Fibroblast of villous mesenchyme (primary cell): ENCODE data around the gene SPTSSB. TPM values are rescaled to one million over a fixed set of nuclear protein-coding genes. Genes with fewer than 3 reads are reported as not detected.

Experiments used
- DNase-seq: peaks from one replicate; pipeline ENCODE4 v3.0.0-alpha.2; 2010; ENCODE audit warnings: low read depth
- H3K4me3 ChIP-seq: 2 replicates; pipeline ENCODE4 v1.5.1; 2011; ENCODE audit warnings: low read depth, mild to moderate bottlenecking, low read length
- total RNA-seq: library from RNA; depleted of rRNA; stranded (reverse); fragments of >200 nt; gene quantifications from 2 replicates; pipeline ENCODE4 v1.2.3, GENCODE V29; 2012
- TF ChIP-seq, protein P1 (sequence below): IDR thresholded peaks from 2 replicates; pipeline ENCODE4 v1.5.1; 2012; ENCODE audit warnings: low read depth, mild to moderate bottlenecking, low read length; ENCODE audit not compliant: insufficient read depth

SPTSSB gene
- total RNA-seq, 1 donor = not detected

DNA sequence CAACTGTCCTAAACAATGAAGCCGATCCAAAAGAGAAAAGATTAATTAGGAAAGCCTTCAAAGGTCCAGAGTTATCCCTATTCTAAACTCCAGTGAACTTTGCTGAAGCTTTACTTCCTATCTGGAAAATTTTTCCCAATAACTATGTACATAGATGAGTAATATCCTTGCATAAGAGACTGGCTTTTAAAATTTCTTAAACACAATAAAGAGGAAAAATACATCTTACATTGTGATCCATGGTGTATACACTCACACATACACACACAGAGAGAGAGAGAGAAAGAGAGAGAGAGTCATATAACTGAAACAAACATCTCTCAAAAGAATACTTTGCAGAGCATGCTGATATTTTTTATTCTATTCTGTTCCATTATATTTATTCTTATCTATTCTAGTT lies 20.0 kb downstream of the SPTSSB start:
- no peak for DNase-seq
- H3K4me3 ChIP-seq = no peak overlapping the region
- TF ChIP-seq, protein P1, sequence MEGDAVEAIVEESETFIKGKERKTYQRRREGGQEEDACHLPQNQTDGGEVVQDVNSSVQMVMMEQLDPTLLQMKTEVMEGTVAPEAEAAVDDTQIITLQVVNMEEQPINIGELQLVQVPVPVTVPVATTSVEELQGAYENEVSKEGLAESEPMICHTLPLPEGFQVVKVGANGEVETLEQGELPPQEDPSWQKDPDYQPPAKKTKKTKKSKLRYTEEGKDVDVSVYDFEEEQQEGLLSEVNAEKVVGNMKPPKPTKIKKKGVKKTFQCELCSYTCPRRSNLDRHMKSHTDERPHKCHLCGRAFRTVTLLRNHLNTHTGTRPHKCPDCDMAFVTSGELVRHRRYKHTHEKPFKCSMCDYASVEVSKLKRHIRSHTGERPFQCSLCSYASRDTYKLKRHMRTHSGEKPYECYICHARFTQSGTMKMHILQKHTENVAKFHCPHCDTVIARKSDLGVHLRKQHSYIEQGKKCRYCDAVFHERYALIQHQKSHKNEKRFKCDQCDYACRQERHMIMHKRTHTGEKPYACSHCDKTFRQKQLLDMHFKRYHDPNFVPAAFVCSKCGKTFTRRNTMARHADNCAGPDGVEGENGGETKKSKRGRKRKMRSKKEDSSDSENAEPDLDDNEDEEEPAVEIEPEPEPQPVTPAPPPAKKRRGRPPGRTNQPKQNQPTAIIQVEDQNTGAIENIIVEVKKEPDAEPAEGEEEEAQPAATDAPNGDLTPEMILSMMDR = no peak

DNA sequence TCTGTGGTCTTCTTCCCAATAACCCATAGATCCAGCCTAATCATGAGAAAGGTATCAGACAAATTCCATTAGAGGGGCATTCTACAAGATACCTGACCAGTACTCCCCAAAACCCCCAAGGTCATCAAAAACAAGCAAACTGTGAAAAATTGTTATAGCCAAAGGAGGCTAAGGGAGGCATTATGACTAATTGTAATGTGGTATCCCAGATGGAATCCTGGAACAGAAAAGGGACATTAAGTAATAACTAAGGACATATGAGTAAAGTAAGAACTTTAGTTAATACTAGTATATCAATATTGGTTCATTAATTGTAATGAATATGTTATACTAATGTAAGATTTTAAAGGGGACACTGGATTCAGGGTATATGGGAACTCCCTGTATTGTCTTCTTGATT lies 20.4 kb downstream of the SPTSSB start:
- H3K4me3 ChIP-seq = no peak overlapping the region
- TF ChIP-seq, protein P1 = no peak
- DNase-seq = no peak

DNA sequence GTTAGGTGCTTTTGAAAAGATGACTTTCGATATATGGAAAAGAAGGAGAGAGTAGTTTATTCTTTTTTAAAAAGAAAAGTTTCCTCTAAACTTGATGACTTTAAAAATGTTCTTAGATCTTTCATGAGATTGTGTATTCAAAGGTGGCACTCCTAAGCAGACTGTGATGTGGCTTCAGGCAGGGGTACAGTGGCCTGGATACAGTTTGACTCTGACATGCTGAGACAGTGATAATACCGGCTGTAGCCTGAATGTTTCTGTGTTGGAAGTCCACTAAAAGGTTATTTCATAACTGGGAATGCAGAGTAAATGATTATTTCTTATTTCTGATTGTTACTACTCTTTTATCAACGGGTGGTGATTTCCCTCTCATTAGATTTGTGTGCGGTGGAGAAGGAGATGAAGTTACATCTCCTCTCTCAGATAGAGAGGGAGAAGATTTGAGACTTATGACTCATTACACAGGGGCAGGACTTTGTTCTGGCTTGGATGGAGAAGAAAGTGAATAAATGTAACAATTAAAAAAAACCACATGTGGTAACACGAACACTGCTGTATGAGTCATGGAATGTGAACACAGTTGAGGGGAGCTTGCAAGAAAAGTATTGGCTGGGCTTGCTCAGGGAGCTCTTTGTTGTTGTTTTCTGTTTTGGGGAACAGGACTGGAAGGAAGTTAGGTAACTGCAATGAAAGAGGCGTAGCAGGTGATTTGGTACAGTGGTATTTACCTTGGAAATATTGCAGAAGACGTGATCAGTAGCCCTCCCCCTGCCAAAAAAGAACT lies 21.6 kb downstream of the SPTSSB start:
- DNase-seq = peak; percentile 85
- H3K4me3 ChIP-seq = no peak overlapping the region
- TF ChIP-seq, protein P1 = no peak

DNA sequence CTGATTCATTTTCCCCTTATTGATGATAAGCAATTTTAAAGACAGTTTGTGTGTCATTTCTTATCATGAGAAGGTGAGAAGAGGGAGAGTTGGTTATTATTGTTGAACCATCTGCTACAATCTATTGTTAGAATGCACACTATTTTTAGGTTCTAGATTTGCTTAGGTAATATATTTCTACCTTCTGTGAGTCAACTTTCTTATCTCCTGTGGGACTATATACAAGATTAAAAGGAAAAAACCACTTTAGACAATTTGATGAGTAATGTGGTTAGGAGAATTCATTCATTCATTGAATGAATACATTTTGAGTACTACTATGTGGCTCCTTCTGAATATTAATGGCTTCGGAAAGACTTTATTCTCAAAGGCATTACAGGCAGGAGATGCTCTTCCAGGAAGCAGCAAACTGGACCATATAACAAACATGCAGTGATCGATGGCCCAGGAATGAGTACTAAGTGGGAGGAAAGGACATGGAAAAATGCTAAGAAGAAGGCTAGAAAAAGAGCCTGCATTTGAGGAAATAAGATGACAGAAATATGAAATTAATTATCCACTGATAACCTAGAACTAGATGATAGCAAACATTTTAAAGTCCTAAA lies 22.4 kb downstream of the SPTSSB start:
- no peak for DNase-seq
- TF ChIP-seq, protein P1 = no peak
- no peak overlapping the region for H3K4me3 ChIP-seq

DNA sequence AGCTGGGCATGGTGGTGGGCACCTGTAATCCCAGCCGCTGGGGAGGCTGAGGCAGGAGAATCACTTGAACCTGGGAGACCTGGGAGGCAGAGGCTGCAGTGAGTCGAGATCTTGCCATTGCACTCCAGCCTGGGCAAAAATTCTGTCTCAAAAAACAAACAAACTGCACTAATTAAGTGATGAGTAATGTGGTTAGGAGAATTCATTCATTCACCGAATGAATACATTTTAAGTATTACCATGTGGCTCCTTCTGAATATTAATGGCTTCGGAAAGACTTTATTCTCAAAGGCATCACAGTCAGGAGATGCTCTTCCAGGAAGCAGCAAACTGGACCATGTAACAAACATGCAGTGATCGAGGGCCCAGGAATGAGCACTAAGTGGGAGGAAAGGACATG lies 23.6 kb downstream of the SPTSSB start:
- no peak overlapping the region for H3K4me3 ChIP-seq
- no peak for DNase-seq
- TF ChIP-seq, protein P1 = no peak

DNA sequence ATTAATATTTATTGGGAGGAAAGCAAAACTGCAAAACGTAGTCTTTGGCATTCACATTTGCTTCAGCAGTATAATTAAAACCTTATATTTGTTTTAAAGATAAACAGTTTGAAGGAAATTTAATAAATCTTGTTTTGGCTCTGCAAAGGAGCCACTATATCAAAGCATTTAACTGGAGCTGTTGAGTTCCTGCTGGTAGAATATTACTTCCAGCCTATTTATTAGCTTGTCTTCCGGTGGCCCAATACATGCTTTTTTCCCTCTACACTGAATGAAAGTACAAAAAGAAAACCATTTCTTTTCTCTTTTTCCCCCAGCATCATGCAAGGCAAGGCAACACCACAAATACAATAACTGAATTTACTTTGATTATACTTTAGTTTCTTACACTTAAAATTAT lies 26.3 kb downstream of the SPTSSB start:
- DNase-seq = no peak
- TF ChIP-seq, protein P1 = no peak

More for the DNA sequence above, 26.3 kb downstream of the SPTSSB start:
- no peak overlapping the region for H3K4me3 ChIP-seq
